ENCODE measurements around the gene RAD51B. TPM values are rescaled to one million over a fixed set of nuclear protein-coding genes. Genes with fewer than 3 reads are reported as not detected.

RAD51B gene
- total RNA-seq, 1 donor from 2014 or later, result 14.7 TPM

DNA sequence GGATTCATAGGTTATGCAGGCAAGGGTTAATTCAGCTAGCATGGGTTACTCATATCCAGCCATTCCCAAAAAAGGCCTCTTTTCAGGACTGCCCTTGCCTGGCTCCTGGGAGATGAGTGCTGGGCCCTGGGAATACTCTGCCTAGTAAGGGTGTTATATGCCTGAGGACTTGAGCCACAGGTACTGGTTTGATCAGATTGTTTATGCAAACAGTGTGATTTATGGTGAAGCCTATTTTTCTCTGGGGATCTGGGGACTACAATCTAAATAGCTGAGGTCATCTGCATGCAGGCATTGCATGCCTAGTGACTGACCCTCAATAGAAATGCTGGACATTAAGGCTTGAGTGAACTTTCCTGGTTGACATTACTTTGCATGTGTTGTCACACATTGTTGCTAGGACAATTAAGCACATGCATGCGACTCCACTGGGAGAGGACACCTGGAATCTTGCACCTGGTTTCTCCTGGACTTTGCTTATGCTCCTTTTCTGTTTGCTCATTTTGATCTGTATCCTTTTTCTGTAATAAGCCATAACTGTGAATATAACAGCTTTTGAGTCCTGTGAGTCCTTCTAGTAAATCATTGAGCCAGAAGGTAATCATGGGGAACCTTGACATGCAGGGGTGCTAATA lies 73.0 kb downstream of the RAD51B start:
- no peak for DNase-seq (ENCODE audit: low spot score)

DNA sequence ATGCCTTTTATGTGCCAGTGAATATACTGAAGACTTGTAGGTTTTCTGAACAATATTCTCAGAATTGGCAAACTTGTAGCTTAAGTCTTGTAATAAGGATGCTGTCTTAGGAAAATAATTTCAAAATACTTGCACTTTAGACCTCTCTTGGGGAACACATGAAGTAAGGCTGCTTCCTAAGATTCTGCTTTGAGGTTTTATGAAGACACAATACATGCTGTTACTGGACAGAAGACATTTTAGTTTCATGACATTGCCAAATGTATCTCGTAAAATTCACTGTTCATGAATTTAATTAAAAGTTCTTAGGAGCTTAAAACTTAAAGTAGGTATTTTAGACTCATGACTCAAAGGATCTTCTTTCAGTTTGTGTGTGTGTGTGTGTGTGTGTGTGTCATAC lies 80.7 kb downstream of the RAD51B start:
- DNase-seq (ENCODE audit: low spot score), result no peak

DNA sequence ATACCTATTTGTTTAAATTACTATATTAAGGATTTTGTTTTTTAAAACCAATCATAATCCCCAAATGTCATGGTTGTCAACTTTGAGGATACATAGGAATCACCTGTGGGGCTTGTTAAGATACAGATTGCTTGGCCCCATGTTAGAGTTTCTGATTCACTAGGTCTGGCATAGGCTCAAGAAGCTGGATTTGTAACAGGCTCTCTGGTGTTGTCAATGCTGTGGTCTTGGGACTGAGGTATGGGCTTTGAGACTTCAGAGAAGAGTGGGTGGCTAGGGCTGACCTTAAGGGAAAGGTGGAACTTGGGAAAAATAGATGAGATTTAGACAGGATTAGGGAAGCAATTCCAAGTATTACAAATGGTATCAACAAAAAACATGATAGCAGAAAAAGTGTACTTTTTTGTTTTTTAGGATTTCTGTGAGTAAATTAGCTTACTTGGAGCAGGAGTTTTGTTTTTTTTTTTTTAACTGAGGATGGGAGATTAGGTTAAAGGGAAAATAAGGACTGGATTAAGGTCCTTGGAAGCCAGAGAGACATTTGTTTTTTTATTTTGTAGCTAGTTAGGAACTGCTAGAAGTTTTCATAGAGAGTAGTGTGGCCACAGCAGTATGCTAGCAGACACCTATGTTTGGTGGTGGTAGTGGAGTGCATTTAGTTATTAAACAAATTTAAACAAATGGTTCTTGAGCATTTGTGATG lies 88.6 kb downstream of the RAD51B start:
- no peak for DNase-seq (ENCODE audit: low spot score)

DNA sequence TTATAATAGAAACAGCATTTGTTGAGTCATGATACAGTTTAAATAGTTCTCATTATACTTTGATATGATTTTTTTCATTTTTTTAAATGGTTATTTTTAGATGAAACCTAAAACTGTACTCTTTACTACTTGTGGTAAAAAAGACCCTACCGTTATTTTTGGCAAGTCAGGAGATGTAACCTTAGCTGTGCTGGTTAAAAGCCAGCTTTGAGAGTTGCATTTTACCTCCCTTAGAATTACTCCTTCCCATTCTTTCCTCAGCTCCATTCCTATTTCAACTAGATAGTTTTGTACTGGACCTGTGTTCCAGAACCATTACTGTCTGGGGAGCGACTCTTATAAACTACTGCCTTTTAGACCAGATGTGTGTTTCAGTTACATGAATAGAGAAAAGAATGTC lies 92.0 kb downstream of the RAD51B start:
- no peak for DNase-seq (ENCODE audit: low spot score)

DNA sequence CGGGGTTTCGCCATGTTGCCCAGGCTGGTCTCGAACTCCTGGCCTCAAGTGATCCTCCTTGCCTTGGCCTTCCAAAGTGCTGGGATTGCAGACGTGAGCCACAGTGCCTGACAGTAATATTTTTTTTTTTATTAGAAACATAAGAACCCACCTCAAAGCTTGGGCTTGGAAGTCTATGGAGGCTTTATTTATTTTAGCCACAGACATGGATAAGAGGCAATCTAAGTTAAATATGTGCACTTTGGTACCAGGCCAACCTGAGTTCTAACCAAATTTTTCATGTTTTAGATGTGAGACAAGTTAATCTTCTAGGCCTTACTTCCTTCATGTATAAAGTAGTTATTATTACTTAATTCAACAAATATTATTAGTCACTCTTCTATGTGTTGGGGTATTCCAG lies 96.9 kb downstream of the RAD51B start:
- DNase-seq (ENCODE audit: low spot score), result no peak

DNA sequence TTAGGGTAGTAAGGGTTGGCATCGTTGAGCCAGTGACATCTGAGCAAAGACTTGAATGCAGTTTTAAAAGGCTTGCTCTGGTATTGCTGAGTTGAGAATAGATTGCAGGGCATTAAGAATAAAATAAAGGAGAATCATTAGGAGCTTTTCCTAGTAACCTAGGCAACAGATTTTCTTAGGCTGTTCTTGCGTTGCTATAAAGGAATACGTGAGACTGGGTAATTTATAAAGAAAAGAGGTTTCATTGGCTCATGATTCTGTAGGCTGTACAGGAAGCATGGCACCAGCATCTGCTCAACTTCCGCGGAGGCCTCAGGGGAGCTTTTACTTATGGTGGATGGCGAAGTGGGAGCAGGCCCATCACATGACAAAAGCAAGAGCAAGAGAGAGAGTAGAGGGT lies 97.4 kb downstream of the RAD51B start:
- no peak for DNase-seq (ENCODE audit: low spot score)

DNA sequence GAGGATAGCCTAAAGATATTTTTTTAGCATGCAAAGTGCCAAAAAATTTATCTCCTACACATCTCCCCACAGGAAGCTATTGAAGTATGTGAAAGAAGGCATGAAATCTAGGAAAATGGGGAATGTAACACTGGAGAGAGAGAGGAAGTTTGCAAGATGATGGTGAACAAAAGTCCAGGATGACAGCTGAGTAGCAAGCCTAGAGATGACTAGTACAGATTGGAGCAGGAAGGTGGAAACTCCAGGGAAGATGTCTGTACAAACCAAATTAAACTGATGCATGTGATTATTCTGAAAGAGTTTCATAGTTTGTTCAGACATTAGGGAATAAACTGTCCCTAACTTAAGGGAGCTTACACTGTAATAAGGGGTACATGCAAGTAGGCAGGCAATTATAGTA lies 99.3 kb downstream of the RAD51B start:
- DNase-seq (ENCODE audit: low spot score), result no peak

DNA sequence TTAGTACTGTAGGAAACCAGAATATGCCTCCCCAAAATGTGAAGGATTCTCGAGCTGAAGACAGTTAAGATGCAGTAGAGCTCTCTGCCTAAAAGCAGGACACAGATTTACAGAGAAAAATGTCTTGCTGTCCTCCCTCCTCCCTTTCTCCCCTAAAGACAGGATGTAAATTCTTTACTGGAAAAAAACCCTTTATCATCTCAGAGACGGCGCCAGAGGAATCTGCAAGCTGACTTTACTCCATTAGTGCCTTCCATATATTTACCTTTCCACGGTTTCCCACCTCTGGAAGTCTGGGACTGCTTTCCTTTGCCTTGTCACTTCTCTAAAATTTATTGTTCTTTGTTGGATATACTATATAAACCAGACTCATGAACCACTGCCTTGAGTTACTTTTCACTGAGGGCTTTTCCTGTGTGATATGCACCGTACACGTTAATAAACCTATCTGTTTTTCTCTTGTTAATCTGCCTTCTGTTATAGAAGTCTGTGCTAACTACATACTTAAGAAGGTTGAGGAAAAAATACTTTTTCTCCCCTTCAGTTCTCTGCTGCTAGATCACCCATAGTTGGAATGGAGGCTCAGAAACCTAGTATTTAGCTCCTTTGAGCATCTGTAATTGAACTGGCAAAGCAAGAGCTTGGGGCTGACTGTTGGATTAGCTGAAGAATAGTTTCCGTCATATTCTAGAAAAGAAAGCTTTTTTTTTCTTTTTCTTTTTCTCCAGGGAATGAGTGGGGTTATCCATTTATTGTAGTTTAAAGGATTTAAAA lies 99.9 kb downstream of the RAD51B start:
- DNase-seq (ENCODE audit: low spot score), result no peak

DNA sequence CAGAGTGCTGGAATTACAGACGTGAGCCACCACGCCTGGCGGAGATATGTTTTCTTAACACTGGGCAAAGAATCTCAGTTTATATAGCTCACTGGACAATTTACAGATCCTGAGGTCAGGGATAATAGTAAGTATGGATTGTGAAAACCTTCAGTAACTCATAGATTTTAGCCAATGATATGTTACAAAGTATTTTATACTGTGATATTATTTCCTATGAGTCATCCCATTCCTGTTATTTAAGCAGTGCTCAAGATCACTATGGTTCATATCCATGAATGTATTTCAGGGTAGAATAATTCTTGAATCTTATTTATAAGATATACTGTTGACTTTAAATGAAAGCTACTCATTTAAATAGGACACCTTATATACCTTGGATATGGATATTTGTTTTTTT lies 107.2 kb downstream of the RAD51B start:
- DNase-seq (ENCODE audit: low spot score), result no peak

DNA sequence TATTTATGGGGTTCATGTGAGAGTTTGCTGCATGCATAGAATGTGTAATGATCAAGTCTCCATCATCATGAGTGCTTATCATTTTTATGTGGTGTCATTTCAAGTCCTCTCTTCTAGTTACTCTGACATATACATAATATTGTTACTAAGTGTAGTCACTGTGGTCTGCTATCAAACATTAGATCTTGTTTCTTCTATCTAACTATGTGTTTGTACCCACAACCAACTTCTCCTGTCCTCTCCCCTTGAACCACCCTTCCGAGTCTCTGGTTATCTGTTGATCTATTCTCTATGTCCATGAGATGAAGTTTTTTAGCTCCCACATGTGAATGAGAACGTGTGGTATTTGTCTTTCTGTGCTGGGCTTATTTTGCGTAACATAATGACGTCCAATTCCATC lies 107.7 kb downstream of the RAD51B start:
- DNase-seq (ENCODE audit: low spot score), result no peak

DNA sequence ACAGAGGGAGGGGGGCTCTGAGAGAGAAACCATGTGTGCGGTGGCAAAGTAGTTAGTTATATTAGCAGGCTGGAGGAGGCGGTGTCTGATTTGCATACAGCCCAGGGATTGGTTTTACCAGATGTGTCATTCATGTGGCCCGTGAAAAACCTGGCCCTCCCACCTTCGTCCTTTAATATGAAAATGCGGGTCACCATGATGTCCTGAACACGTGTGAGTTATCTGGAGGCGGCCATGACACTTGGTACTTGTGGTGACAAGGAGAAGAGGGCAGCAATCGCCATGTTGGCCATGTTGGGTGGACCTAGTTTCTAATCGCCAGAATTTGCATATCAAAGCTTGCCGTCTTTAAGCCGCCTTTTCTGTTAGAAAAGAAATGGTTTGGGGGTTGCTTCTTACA lies 108.8 kb downstream of the RAD51B start:
- DNase-seq (ENCODE audit: low spot score), result no peak

DNA sequence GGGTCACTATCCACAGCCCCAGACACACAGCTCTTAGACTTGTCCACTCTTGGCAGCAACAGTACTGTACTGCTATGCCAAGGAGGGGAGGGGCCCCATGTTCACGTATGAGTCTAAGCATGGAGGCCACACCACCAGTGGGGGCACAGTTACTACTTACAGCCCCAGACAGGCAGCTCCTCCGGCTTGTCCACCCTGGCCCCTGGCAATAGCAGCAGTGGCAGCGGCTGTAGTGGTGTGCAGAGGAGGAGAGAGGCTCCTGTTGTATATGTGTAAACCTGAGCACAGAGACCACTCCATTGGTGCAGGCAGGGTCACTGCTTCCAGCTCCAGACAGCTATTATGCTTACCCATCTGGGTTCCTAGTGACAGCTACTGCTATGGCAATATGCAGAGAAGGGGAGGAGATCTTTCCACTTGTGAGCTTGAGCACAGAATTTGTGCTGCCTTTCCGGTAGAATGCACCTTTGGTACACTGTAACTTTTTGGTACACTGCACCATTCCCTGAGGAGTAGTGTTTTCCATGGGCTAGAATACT lies 113.2 kb downstream of the RAD51B start:
- DNase-seq (ENCODE audit: low spot score), result no peak

DNA sequence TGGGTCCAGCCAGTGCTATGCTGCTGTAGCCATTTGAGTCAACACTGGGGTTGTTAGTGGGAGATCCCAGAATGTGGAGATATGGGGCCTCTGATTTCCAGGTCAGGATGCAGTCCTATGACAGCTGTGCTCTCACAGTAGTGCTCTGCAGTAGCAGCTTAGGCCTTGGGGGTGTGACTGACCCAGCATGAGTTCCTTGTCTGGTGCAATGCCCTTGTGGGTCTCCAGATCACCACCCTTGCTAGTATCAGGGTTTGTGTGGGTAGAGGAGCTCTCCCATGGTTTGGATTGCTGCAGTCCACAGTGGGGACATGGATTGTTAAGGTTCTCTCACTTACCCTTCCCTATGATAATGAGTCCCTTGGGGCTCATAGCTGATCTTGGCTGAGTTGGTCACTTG lies 113.7 kb downstream of the RAD51B start:
- DNase-seq (ENCODE audit: low spot score), result no peak

DNA sequence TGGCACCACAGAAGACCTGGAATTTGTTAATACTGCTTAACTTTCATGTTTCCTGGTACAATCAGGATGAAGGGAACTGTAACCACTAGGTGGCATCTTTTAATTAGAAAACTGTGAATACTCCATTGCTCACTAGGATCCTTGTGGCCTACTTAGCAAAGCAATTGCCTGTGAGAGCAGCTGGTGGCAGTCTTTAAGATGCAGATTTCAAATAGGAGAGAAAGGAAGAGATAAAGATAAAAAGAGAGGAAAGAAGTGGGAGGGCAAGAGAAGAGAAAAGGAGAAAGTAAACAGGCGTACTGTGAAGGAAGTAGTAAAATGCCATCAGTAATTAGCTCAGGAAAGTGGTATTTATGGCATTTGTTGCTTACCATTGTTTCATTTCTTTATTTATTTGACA lies 114.5 kb downstream of the RAD51B start:
- no peak for DNase-seq (ENCODE audit: low spot score)

DNA sequence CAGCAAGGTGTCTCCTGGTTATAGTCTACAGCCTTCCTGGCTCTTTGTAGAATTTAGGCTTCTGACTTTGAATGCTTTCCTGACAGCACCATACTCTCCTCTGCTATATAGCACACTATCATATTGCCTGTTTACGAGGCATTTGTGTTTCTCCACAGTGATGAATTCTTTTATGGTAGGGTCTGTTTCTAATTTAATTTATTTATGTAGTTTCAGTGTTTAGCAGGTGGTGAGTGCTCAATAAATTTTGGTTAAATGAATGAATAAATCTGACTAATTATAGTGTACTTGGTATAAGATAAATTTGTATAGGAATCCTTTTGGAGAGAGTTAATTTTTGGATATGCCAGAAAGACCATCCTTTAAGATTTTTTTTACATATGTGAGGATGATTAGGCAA lies 115.3 kb downstream of the RAD51B start:
- no peak for DNase-seq (ENCODE audit: low spot score)

DNA sequence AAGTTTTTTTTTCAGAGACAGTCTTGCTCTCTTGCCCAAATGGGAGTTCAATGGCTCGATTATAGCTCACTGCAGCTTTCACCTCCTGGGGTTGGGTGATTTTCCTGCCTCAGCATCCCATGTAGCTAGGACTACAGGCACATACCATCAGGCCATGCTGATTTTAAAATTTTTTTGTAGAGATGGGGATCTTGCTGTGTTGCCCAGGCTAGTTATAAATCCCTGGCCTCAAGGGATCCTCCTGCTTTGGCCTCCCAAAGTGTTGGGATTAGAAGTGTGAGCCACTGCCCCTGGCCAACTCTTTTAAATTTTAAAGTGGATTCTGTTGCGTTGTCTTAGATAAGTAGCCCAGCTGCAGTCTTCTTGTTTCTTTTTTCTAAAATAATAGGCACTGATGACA lies 115.8 kb downstream of the RAD51B start:
- DNase-seq (ENCODE audit: low spot score), result no peak

DNA sequence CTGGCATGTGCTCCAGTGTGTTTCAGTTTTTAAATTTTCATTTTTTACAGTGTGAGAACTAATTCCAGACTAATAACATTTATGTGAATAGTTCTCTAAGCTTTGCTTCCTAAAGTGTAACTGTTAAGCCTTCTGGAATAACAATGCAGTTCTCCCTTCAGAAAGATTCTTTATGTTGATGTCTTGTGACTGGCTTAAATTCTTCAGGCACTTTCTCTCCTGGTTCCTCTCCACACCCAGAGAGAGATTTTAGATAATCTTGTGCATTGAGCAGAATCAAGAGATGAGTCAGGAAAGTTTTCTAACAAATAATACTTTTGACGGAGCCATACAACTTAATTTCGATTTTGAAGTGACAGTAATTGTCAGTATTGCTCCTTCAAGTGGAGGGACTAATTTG lies 118.5 kb downstream of the RAD51B start:
- no peak for DNase-seq (ENCODE audit: low spot score)

DNA sequence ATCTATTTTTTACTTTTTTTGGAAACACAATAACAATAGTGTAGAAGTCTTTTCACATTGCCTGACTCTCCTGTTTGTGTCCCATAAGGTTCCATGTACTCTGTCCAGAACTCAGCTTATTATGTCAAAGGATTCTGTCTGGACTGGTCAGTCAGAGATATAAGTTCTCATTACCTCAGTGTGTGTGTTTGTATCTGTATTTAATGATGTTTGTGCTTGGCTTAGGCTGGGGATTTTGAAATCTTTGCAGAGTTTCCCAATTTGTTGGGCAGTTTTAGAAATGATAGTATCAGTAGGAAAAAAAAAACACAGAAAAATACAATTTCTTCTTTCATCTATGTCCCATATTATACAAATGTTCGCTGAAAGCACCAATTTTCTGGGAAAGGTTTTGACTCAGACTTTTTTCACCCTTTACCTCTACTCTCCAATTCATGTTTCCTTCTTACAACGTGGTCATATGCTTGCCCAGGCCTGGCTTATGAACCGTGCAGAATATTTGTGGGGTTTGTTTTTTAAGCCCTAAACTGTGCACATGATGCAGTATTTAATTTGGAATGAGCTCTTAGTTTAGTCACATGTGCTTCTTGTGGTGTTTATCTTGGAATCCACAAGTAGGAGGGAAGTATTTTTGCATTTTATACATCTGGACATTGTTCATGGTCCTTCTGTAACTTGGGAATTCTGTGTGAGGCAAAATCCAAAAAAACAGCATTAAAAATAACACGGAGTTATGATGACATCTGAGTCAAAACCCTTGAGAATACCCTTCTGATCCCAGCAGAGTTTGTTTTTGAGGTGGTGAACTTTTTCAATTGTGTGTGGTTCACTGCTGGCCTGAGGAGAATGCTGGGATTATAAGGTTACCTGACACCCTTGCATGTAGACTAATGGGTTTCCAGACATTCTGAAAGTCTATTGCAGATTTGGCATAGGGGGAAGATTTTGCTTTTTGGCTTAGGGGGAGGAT lies 121.2 kb downstream of the RAD51B start:
- DNase-seq (ENCODE audit: low spot score), result no peak

DNA sequence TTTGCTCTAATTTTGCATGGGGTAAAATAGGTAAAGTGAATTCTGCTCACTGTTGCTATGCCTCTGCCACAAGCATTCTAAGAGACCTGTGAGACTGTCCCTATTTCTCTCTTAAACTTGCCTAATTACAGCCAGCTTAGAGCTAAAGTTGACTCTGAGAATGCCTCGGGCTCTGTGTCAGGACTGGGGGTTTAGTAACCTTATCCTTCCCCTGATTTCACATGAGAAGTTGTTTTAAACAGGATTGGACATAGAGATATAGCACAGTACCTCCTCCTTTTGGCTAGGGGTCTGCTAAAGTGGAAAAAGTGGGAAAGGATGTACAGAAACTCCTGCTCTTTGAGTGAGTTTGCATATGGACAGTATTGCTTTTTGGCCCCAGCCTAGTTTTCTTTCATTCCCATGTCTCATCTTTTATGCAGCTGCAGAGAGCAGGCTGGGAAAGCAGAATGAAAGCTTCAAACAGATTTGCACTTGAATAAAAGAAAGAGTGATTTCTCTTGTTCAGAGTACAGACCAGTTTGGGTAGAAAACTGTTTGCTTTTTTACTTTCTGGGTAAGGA lies 122.0 kb downstream of the RAD51B start:
- no peak for DNase-seq (ENCODE audit: low spot score)

DNA sequence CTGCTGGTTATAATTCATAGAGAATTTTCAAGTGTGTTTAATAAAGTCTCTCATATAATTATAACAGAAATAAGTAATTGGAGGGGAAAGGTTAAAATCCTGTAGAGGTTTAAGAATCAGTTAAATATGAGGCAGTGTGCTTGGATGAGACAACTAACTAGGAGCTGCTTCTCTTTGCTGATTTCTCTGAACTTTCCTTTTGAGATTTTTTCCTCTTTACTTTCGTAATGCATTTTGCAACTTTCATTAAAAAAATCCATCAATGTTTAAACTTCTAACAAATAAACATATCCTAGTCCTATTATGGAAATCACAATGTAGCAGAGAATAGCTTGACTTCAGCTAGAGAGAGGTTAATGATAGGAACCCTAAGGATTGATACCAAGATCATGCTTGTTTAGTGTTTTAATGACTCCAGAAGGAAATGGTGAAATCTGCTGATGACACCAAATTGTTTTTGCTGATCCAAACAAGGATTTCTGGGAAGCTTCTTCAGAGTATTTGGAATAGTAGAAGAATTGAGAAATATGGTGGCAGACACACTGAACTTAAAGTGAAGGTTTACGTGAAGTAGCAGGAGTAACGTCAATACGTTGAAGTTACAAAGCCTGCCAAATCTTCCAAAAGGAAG lies 122.6 kb downstream of the RAD51B start:
- no peak for DNase-seq (ENCODE audit: low spot score)

All from mesenteric fat pad (tissue), 1 donor.